NK-92 treated with Interleukin-12 subunit alpha and Interleukin-12 subunit beta, amount 100 ng/mL, for 24 hours (cell line): ENCODE results near the gene DLL1.

Experiments used
- DNase-seq: peaks from one replicate; lab custom pipeline; 2025; lab: John Stamatoyannopoulos, UW

Gene DLL1

DNA sequence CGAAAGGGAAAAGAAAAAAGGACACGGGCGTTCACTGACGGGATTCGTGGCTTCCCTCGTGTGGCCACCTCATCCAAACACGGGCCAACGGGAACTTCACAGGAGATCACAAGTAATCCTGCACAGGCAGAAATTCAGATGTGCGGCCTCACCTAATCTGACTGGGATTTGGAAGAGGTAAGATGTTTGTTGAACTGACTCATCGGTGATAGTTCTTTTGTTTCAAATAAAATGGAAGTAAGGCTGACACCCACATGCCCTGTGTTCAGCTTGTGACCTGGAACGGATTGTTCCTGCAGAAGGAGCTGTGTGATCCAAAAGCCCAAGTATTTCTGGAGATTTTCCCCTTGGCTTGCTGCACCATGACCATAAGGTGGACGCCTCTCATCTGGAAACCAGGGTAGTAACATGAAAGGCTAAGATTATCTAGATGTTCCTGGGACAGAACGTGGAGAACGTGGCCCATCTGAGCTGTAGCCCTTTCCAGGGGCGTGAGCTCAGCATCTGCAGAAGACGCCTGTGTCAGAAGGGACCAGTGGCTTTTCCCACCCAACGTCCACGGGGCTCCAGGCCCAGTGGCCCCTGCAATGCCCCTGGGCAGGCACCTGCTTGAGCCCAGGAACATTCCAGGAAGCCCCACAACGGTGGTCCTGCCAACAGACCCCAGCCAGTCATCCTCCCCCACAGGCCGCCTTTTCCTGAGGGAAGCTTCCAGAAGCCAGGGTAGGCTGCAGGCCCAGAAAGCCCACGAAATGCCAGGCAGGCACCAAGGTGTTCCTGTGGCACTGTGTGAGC is 39.7 kb downstream of the DLL1 start:
- DNase-seq, result no peak

DNA sequence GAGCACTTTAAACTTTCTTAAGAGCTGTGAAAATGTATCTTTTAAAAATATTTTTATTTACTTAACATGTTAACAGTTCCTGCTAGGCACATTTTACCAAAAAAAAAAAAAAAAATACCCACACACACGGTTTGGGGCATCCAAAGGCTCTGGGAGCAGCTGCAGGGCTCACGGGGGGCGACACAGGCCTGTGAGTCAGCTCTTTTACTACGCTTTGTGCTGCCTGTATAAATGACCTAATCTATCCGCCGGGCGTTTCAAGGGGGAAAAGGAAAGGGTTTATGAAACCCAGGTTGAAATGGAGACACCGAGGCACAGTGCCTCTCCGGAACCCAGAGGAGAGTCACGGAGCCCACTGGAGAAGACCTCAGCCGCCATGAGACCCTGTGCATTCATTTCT is 40.4 kb downstream of the DLL1 start:
- DNase-seq, result no peak

- DNase-seq, result no peak
Observed at GRCh38 chr6:170249817-170250216, 41.1 kb downstream of the DLL1 start.

DNA sequence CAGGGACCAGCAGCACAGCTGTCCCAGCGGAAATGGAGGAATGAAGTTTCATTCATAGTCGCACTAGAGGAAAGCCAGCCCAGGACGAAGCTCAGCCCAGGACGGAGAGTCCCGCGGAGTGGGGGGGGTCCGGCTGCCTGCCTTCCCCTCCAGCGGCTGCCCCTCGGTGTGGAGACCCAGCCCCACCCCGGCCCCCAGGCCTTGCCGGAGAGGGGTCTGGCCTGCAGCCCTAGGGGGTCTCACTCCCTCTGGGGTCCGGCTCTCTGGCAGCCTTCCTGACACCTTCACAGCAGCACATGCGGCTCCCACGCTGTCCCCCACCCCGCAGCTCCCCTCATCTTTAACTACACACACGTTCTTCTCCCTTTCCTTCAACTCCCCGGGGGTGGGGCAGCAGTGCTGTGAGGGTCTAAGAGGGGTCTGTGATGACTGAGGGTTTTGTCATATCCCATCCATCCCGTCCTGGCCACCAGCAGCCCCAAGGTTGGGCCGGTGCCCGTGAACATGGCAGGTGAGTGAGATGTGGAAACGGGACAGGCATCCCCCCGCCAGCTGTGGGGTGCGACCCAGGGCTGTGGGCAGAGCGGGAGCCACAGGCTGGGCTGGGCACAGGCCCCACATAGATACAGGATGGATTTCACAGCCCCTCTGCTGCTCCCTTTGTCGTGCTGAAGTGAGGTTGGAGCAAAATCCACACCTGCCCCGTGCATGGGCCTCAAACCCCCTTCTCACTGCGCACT is 41.8 kb downstream of the DLL1 start:
- DNase-seq, result no peak

DNA sequence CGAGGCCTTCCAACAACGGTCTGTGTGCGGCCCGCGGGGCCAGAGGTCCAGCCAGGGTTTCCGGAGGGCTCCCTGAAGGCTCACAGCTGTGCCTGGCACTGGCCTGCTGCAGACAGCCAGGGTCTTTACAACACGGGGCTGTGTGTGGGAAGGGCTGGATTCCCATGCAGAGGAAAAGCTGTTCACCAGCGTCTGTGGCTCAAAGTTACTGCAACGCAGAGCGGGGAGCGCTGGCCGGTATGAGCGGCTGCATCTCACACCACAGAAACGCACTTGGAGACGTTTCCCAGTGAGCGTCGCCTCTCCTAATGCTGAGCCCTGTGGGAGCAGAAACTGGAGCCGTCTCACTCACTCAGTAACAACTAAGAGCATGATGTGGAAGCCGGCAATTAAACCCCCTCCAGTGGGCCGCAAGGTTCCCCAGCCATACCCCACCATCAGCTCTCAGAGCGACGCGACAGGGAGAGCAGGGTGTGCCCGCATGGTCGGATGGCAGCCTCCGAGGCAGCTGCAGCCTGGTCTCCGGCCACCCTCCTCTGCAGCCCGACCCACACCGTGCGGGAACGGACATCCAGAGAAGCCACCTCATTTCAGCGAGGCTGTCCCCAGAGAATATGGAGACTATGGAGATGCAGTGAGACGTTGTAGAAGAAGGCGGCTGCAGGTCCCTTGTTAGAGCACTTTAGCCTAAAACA is 42.6 kb downstream of the DLL1 start:
- DNase-seq, result no peak

DNA sequence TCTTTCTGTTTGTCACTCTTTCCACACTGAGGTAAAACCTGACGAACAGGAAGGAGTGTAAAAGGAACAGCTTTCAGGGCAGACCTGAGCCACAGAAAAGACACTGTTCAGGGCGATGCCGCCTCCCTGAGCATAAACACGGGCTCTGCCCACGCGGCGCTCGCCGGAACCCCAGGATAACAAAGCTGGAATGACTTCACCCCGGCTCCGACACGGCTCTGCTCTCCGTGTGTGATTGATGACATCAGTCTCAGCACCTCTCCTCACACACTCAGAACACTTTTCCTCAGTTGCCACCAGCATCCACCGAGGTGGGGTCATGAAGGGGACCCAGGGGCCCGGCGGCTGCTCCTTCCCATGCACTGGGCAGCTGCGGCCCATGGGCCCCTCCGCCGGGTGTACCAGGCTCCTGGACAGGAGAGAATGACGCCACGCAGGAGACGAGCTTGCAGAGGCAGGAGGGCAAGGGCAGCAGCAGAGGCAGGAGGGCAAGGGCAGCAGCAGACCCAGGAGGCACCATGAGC is 43.6 kb downstream of the DLL1 start:
- no peak for DNase-seq

DNA sequence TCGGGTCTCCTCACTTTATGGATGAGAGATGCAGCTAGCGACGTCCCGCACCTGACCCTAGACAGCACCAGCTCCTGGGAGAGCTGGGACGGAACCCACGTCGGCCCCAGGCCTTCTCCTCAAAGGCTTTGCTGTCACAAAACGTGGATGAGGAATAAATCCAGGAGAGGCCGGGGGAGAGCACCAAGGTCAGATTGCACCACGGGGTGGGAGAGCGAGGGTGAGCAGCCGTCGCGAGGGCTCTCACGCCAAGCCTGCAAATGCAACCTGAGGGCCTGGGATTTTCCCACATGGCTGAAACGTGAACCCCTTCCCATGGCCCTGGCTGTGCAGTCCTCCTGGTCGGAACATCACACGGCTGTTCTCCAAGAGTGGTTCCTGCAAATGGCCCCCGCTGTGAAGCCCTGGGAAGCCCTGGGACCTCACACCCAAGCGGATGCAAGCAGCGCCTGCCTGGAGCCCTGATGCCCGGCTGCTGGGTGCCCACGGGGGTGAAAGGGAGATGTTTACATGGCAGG is 45.3 kb downstream of the DLL1 start:
- DNase-seq, result no peak

- DNase-seq, result no peak
Observed at GRCh38 chr6:170244721-170245474, 46.0 kb downstream of the DLL1 start.

GRCh38 chr6:170243791-170244291 is 47.0 kb downstream of the DLL1 start:
- no peak for DNase-seq

GRCh38 chr6:170243386-170243785 is 47.5 kb downstream of the DLL1 start:
- no peak for DNase-seq

GRCh38 chr6:170238741-170239565 is 51.9 kb downstream of the DLL1 start:
- DNase-seq, result no peak

DNA sequence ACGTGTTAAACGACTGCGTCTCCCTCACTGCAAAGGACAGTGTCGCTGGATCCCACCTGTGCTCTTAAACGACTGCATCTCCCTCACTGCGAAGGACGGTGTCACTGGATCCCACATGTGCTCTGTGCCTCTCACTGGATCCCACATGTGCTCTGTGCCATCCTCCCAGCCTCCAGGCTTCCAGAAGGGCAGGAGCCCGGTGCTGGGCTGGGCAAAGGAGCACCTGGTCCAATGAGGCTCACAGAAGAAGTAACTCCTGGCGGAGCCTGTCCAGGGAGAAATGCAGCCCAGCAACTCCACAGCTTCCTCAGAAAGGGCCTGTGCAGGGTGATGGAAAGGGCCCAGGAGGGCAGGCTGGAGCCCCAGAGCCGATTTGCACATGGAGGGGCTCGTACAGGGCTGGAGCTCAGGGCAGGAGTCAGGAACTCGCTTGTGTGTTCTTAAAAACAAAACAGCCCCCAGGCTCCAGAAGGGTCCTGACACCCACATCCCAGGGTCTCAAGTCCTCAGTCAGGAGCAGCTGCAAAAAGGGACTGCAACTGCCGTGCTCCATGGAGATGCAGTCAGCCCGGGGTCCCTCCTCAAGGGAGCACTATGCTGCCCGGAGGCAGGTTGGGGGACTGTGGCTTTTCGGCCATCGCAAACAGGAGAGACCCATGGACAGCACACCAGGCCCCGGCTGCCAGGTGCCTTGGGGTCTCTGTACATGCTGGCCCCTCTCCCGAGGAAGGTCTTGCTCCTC is 52.7 kb downstream of the DLL1 start:
- DNase-seq, result no peak

- no peak for DNase-seq
Observed at GRCh38 chr6:170236131-170236836, 54.6 kb downstream of the DLL1 start.

GRCh38 chr6:170235391-170236125 is 55.3 kb downstream of the DLL1 start:
- DNase-seq, result no peak

GRCh38 chr6:170234419-170234818 is 56.5 kb downstream of the DLL1 start:
- DNase-seq, result no peak

- DNase-seq, result no peak
Observed at GRCh38 chr6:170233286-170234205, 57.3 kb downstream of the DLL1 start.
